Effector CD8-positive, alpha-beta T cell (primary cell): ENCODE results near the gene PTGIS.

Source experiments
- DNase-seq: peaks from one replicate; lab custom pipeline; 2025; lab: John Stamatoyannopoulos, UW

The PTGIS gene

DNA sequence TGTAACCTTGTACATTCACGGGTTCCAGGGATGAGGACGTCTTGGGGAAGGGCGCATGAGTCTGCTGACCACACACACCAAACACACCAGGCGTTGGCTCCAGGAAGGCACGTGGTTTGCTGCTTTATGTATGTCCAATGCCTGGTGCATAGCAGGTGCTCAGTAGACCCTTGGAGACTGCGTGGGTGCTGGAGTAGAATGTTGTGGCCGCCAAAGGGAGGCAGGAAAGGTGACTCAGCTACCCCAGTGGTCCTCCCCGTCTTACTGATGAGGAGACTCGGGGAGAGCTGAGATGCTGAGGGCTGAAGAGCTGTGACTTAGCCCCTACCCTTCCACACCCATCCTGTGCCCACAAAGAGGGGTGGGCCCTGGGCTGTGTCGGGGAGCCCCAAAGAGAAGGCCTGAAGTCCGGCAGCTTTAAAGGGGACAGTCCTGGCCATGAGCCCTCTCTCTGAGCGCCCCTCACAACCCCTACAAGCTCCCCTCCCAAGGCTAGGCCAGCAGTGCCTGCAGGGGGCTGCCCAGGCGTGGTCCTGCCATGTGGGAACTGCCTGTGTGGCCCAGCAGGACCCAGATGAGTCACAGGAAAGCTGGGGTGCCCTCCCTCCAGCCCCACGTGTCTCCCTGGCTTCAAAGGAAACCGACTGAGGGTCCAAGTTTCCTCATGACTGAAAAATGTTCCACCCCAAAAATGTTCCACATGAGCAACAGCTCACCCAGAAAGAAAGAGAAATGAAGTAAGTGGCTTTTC is 28.0 kb upstream of the PTGIS start:
- no peak for DNase-seq

DNA sequence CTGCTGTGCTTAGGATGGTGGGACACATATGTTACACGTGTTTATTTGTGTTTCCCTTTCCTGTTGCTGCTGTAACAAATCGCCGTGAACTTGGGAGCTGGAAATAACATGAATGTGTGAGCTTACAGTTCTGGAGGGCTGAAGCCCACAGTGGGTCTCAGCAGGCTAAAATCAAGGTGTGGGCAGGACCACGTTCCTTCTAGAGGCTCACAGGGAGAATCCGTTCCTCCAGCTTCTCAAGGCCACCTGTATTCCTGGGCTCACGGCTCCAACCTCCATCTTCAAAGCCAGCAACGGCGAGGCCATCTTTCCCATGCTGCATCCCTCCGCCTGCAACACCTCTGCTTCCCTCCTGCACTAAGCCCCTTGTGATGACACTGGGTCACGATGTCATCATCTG is 27.4 kb upstream of the PTGIS start:
- DNase-seq = no peak

DNA sequence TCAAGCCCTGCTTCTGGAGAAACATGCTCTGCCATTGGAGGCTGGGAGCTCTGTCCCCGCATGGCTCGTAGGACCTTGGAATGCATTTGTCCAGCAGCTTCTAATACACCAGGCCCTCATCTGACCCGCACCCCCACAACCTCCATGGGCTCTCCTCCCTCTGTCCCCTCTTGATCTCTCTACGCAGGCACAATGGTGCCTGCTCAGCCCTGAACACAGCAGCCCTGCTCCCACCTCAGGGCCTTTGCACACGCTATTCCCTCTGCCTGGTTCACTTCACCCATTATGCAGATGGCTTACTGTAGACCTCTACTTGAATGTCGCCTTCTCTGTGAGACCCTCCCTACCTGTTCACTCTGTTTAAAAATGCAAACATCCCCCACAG is 27.0 kb upstream of the PTGIS start:
- no peak for DNase-seq

DNA sequence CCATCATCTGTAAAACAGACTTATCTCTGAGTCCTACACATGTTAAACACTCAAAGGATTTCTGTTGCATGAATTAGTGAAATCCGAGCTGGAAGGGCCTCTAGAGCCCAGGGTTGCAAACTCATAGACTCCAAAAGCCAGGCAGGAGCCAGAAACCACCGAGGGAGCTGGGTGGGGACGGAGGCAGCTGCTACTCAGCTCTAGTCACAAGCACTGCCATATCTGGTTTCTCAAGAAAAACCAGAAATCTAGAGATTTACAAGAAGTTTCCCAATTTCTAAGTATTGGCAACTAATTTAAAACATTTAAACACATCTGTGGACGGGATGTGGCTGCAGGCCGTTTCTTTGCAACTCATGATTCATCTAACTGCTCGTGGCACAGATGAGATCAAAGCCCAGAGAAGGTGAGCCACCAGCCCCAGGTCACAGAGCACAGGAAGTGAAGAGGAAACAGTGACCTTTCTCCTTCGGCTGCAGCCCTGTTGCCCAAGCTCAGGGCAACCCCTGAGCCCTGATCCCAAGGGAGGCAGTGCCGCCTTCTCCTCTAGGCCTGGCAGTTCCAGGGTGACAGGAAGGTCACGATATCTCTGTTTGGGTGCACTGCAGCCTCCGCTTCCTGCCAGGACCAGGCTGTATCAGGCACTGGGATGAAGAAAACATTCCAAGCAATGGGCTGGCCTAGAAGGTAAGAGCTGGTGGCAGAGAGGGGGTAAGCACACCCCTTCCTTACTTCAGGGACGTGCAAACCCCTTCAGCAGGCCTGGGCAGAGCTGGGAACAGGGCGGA is 26.4 kb upstream of the PTGIS start:
- no peak for DNase-seq

DNA sequence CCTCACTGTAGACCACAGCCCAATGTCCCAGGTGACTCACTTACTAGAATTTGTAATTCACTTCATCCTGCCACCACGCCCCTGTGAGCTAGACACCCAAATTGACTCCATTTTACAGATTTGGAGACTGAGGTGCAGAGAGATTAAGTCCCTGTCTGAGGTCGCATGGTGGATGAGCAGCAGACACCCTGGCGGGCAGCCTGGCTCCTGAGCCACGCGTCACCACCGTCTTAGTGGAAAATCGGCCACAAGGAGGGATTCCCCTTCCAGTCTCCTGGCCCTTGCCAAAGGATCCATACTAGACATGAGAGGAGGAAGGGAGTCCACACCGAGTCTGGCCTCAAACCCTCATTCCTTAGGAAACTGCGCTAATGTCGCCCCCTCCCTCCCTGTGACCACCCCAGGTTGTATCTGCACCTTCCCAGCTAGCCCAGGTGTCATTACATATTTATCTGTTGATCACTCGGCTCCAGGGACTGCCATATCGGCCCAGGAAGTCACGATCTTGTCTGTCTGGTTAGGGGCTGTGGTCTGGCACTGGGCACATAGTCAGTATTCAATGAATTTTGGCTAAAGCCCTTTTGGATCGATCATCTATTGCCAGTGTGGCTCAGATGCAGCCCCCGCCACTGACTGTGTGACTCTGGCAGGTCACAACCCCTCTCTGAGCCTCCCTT is 25.7 kb upstream of the PTGIS start:
- DNase-seq = no peak

DNA sequence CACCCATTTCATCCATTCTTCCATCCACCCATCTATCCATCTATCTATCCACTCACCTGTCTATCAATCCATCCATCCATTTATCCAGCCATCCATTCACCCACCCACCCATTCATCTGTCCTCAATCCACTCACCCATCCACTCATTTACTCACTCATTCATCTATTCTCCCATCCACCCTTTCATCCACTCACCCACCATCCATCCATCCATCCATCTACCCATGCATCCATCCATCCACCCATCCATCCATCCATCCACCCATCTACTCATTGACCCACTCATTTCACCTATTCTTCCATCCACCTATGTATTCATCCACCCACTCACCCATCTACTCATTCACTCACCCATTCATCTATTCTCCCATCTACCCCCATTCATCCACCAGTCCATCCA is 24.2 kb upstream of the PTGIS start:
- no peak for DNase-seq

DNA sequence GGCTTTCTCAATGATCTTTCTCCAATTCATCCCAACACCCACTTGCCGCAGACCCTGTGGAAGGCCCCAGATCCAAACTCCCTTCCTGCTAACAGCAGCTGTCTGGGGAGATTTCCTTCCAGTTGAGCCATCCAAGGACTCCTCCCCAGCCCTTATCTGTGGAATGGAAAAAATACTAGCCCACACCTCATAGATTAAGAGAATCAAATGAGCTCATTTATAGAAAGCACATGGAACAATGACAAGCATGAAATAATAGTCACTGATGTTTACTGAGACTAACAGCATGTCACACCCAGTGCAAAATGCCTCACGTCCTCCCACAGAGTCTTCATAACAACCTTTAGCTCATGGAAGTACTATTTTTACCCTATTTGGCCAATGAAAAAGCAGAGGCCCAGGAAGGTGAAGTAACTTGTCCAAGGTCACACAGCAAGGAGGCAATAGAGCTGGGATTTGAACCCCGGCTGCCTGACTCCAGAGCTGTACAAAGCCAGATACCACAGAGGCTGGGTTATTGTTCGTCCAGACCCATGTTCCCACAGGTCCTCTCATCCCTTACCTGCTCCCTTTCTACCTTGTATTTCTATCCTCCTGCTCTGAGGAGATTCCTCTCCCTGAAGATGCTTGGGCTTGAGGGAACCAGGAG is 23.4 kb upstream of the PTGIS start:
- DNase-seq = no peak

DNA sequence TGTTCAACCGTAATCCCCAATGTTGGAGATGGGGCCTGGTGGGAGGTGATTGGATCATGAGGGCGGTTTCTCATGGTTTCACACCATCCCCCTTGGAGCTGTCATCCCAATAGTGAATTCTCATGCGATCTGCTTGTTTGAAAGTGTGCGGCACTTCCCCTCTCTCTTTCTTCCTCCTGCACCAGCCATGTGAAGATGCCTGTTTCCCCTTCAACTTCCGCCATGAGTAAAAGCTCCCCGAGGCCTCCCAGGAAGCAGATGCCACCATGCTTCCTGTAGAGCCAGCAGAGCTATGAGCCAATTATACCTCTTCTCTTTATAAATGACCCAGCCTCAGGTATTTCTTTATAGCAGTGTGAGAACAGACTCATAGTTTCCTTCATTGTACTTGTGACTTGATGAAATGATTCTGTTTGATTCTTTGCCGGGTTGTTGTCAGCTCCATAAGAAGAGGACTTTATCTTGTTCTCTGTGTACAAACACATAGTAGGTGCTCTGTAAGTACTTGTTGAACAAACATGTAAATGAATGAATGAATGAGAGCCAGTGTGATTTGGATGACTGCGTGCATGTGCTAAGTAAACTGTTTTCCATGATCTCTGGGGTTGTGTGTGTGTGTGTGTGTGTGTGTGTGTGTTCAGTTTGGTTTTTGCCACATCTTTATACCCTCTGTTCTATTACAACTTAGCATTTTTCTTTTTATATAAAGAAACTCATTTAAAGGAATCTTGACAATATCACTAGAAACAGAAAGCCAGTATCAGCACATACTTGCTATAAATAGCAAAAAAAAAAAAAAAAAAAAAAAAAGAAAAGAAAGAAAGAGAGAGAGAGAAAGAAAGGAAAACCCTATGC is 22.5 kb upstream of the PTGIS start:
- DNase-seq = no peak

DNA sequence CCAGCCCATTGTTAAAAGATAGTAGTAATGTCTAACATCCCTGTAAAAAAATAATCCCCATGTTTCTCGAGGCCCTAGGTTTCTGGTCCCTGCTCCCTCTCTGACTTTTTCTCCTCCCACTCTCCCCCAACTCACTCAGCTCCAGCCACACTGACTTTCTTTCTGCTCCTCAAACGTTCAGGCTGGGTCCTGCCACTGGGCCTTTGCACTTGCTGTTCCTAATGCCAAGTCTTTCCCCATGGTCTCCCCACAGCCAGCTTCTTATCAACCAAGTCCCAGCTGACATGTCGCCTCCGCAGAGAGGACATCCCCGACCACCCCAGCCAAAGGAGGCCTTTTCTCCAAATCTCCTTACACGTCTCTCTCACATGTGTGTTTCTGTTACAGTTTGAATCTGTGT is 21.8 kb upstream of the PTGIS start:
- DNase-seq = no peak

DNA sequence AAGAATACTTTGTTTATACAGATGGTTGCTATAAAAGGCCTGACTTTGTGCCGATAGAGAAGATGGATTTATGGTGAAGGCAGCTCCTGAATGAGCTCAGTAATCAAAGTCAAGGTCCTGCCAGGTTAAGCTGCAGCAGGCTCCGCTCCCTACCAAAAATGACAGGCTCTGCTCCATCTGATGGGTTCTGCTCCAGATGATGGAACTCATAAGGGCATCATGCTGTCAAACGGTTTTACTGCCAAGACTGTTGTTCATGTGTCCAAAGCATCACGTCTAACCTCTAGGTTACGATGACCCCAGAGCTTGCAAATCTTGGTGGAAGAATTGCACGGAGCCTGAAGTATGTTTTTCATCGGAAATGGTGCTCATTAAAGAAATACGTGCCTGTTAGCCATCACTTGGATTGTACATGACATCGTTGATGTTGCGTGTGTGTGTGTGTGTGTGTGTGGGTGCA is 19.2 kb upstream of the PTGIS start:
- no peak for DNase-seq

DNA sequence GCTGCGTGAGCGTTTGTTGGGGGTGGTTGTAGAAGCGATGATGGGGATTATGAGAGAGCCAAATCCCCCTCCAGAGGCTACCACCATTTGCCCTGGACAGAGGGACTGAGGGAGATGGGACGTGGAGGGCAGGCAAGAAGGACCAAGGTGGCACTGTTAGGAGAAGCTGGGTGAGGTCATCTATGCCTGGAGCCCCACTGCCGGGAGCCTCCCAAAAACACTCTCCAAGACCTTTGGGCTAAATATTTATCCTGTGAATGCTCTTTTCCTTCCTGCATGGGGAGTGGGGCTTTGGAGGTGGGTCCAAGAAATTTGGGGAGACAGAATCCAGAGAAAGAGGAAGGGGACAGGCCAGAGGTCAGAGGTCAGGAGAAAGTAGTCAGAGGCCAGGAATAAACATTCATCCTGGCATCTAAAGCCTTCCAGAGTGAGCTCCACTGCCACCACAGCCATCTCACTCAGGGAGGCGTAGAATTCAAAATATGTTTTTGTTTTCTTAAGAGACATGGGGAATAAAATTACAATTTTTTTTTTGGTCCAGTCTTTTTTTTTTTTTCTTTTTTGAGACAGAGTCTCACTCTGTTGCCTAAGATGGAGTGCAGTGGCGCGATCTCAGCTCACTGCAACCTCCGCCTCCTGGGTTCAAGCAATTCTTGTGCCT is 17.8 kb upstream of the PTGIS start:
- no peak for DNase-seq

DNA sequence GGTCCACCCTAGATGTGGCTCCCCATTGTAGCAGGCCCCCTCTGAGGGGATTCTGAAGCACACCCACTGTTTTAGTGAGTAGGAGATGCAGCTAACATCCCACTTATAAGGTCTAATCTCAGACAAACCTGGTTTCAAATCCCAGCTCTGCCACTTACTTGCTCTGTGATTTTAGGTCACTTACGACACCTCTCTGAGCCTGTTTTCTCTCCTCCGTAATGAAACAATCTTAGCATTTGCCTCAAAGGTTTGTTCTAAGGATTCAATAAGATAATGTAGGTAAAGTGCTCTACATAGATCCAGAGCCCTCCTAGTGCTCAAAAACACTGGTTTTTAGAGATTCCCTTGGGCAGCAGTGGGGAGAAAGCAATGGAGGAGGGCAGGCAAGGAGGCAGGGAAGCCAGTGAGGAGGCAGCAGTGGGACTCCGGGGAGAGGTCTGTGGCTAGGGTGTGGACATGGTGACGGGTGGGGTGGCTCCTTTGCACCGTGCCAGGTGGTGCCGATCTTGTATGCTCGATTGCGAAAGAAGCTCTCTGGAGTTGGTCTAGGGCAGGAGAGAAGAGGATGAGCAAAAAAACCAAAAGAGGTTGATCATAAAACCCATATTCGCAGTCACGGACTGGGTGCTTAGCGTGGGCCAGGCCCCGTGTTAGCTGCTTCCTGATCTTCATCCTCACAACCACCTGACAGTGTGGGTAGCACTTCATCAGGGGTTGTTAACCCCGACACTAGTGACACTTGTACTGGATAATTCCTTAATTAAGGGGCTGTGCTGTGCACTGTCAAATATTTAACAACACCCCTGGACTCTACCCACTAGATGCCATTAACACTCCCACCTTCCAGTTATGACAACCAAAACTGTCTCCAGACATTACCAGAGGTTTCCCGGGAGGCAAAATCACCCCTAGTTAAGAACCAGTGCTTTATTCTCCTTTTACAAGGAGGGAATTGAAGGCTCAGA is 16.8 kb upstream of the PTGIS start:
- no peak for DNase-seq

DNA sequence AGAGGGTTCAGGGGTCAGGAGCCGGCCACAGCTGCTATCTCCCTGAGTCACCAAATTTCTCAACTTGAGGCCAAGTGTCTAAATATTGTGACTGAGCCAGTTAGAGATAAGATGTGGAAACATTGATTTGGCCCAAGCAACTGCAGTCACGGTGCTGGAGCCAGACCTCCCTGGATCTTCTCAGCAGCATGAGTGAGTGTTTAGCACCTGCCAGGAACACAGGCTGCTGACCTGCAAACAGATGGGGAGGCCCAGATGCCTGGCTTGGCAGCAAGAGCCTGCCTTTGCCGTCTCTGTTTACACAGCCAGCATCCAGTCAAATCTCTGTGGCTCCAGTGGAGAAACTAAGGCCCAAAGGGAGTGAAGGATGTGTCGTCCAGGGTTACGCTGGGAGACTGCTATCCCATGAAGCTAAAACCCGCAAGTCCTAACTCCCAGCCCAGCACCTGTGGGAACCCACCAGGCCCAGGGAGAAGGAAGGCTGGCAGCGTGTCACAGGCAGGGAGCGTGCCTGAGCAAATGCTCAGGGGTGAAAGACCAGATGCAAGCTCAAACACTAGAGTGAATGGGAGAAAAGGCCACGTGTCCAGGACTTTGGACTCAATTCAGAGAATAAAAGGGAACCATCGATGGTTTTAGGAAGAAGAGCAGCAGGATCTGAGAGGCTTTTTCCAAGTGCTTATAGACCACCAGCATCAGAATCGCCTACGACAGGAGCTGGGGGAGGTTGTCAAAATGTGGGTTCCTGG is 15.9 kb upstream of the PTGIS start:
- no peak for DNase-seq

DNA sequence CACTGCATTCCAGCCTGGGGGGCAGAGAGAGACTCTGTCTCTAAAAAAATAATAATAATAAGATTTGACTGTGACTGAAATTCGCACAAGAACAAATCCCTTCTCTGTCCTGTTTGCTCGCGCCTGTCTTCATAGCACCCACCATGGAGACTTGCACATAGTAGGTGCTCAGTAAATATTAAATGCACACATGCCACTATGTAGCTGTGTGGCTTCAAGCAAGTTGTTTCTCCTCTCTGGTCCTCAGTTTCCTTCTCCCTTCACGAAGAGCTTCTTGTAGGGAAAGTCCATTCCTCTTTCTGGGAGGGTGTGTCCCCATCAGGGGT is 15.4 kb upstream of the PTGIS start:
- no peak for DNase-seq

DNA sequence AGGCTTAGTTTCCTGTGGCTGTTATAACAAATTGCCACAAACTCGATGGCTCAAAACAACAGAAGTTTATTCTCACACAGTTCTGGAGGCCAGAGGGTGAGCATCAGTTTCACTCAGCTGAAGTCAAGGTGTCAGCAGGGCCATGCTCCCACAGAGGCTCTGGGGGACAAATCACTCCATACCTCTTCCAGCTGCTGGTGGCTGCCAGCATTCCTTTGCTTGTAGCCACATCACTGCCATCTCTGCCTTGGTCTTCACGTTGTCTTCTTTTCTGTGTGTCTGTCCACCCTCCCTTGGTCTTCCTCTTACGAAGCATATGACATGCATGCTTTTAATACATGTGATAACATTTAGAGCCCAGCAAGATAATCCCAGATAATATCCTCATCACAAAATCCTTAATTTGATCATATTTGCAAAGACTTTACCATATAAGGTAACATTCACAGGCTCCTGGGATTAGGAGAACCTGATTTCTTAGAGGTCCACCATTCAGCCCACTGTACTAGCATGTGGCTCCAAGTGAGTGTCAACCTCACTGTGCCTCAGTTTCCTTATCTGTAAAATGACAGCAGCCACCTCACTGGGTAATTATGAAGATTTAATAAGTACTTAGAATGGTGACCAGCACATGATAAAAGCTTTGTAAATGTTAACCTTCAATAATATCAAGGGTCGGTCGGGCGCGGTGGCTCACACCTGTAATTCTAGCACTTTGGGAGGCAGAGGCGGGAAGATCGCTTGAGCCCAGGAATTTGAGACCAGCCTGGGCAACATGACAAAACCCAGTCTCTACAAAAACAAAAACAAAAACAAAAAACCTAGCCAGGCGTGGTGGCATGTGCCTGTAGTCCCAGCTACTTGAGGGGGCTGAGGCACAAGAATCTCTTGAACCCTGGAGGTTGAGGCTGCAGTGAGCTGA is 14.7 kb upstream of the PTGIS start:
- no peak for DNase-seq

DNA sequence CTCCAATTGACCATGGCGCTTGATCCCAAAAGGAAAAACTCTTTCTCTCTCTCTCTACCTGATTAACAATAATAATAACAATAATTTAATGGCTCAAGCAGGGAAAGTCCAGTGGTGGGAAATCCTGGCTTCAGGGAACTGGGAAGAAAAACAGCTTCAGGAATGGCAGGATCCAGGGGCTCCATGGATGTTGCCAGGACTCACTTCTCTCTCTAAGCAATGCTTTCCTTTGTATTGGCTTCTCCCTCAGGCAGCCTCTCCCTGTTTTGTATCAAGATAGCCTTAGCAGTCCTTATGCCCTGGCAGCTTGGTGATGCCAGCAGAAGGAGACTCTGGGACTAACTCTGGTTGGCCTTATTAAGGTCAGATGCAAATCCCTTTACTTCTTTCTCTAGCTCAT is 13.5 kb upstream of the PTGIS start:
- DNase-seq = no peak

DNA sequence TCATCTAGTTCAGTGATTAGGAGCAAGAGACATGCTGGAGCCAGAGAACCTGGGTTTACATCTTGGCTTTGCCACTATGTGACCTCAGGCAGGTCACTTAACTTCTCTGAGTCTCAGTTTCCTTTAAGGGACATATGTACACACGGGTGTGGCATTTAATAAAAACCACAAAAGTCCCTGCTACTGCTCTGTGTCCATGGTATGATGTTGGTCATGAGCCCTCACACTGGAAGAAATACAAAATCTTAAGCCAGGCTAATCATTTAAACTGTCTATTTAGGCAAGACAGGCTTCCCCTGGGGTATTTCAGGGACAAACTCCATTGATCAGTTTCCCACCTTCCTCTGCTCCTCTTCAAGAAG is 12.9 kb upstream of the PTGIS start:
- no peak for DNase-seq
